ENCODE results near the gene CYP4V2.

The CYP4V2 gene

GRCh38 chr4:186188107-186188506 is 3.3 kb upstream of the CYP4V2 start:
- DNase-seq (ENCODE audit: low read depth, low spot score): no peak

- DNase-seq (ENCODE audit: low read depth, low spot score): no peak
Observed at GRCh38 chr4:186189656-186190055, 1.7 kb upstream of the CYP4V2 start.

DNA sequence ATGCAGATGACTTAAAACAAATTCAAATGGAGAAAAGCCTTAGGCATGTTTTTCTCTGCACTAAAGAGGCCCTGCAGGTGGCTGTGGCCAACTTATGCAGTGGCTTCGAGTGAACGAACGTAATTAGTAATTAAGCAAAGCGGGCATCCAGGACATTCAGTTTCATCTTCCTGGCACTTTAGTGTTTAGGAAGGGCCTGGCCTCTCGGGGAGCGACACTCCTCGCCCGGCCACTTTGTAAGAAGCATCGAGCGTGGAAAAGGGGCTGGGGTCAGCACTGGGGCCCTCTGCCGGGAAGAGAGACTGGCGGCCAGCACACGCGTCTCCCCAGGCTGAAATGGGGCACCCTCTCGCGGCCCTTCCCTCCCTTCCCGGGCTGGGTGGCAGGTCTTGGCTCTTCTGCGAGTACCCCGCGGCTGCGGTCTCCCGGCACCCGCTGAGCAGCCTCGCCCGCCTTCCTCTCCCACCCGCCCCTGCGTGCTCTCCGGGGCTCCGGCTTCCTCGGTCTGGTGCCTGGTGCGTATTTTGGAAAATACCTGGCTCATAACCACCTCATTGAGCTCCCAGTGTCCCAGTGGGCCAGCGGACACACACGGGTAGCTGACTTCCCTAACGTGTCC is 677 bp upstream of the CYP4V2 start:
- no peak for DNase-seq (ENCODE audit: low read depth, low spot score)

- no peak for DNase-seq (ENCODE audit: low read depth, low spot score)
Observed at GRCh38 chr4:186192066-186192612, 772 bp downstream of the CYP4V2 start.

DNA sequence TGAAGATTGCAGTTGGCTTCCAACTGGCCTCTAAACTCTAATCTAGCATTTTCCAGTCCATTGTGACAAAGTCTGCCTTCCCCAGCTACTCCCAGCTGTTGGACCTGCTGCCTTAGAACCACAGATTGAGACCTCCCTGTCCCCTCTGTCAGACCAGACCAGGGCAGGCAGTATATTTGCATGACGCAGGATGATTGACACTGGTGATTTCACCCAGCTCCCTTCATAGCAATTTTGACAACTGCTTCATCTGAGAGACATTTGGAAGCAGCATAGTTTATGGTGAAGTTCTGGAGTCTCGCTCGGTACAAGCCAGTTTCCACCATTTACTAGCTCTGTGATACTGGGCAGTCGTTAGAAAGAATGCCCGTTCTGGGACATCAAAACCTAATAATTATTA is 2.5 kb downstream of the CYP4V2 start:
- DNase-seq (ENCODE audit: low read depth, low spot score): no peak

GRCh38 chr4:186196063-186196462 is 4.7 kb downstream of the CYP4V2 start:
- DNase-seq (ENCODE audit: low read depth, low spot score): no peak

DNA sequence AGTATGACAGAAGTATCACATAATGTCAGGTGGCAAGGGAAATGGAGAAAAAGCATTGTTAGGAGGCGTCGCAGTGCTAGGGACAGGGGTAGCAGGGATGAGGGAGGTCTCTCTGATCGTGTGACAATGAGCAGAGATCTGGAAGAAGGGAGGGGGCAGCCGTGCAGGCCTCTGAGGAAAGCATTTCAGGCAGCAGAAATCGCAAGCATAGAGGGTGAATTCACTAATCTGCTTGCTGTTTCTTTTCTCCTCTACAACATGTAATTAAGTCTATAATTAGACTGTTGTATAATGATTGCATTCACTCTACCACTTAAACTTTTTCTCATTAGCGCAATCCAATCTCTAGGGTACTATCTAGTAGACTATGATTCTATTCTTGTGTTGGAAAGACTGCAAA is 9.1 kb downstream of the CYP4V2 start:
- no peak for DNase-seq (ENCODE audit: low read depth, low spot score)

GRCh38 chr4:186201010-186201409 is 9.6 kb downstream of the CYP4V2 start:
- DNase-seq (ENCODE audit: low read depth, low spot score): no peak

- DNase-seq (ENCODE audit: low read depth, low spot score): no peak
Observed at GRCh38 chr4:186201535-186202230, 10.3 kb downstream of the CYP4V2 start.

DNA sequence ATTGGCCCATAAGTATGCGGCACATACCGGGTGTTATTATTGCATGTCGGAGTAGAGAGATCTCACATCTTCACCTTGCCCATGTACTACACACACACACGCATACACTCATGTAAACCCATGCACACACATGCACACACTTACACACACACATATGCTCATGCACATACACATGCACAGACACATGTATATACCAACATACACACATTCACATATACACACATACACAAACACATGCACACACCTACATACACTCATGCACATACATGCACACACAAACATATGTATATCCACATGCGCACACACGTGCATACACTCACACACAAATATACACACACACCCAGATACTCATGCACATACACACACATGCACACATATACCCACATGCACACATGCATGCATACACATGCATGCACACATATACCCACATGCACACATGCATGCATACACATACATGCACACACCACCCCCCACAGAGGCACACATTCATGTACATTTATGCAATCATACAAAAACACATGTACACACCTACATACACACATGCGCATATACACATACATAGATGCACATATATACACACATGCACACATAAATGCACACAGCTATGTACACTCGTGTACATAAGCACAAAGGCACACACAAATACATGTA is 11.2 kb downstream of the CYP4V2 start:
- no peak for DNase-seq (ENCODE audit: low read depth, low spot score)

GRCh38 chr4:186203406-186203805 is 12.0 kb downstream of the CYP4V2 start:
- no peak for DNase-seq (ENCODE audit: low read depth, low spot score)

GRCh38 chr4:186204103-186204559 is 12.8 kb downstream of the CYP4V2 start:
- no peak for DNase-seq (ENCODE audit: low read depth, low spot score)

GRCh38 chr4:186204686-186205085 is 13.3 kb downstream of the CYP4V2 start:
- DNase-seq (ENCODE audit: low read depth, low spot score): no peak

DNA sequence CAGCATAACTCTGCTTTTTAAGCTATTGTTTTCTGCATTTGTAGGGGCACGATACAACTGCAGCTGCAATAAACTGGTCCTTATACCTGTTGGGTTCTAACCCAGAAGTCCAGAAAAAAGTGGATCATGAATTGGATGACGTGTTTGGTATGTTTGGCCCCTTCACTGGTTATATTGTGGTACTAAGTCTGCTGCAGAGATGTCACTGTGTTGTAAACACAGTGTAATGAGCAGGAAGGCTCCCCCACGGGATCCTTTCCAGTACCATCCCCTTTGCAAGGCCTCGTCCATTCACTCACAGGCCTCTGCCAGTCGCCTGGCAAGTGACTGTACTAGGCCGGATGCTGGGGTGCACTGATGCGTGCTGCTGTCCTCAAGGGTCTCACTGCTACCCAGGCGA is 13.8 kb downstream of the CYP4V2 start:
- DNase-seq (ENCODE audit: low read depth, low spot score): no peak

DNA sequence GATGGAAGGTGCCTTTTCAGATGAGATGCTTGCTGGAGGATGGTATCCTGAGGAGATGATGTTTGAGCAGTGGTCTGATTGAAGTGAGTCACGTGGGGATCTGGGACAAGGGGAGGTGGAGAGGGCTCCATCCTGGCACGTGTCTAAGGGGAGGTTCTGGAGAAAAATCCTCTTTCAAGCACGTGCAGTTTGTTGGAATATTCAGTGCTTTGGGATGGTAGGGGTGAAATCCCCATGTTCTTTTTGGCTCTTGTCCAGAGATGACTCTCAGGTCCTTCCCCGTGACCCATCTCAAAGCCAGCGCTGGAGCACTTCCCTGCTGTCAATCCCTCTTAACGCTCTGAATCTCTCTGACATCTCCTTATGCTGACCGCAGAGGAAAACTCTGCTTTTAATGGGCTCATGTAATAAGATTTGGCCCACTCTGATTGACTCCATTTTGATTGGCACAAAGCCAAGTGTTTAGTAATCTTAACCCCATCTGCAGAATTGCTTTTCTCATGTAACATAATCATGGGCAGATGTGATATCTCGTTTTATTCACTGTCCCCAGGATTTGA is 25.2 kb downstream of the CYP4V2 start:
- DNase-seq (ENCODE audit: low read depth, low spot score): no peak

- no peak for DNase-seq (ENCODE audit: low read depth, low spot score)
Observed at GRCh38 chr4:186217733-186218293, 26.4 kb downstream of the CYP4V2 start.

DNA sequence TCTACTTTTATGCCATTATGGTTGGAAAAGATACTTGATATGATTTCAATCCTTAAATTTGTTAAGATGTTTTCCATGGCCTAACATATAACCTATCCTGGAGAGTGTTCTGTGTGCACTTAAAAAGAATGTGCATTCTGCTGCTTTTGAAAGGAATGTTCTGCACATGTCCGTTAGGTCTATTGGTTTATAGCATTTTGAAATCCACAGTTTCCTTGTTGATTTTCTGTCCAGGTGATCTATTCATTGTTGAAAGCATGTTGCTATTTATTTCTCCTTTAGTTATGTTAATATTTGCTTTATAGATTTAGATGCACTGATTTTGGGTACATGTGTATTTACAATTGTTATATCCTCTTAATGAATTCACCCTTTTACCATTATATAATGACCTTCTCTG is 30.3 kb downstream of the CYP4V2 start:
- DNase-seq (ENCODE audit: low read depth, low spot score): no peak

DNA sequence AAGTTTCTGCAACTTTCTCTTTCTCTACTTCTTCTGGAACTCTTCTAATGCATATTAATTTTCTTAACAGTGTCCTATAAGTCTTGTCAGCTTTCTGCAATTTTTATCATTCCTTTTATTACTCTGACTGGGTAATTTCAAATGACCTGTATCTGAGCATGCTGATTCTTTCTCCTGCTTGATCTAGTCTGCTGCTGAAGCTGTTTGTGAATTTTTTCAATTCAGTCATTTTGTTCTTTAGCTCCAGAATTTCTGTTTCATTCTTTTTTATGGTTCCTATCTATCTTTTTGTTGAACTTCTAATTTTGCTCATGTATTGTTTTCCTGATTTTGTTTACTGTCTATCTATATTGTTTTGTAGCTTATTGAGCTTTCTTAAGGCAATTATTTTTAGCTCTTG is 34.5 kb downstream of the CYP4V2 start:
- DNase-seq (ENCODE audit: low read depth, low spot score): no peak

- DNase-seq (ENCODE audit: low read depth, low spot score): no peak
Observed at GRCh38 chr4:186226521-186227189, 35.3 kb downstream of the CYP4V2 start.

DNA sequence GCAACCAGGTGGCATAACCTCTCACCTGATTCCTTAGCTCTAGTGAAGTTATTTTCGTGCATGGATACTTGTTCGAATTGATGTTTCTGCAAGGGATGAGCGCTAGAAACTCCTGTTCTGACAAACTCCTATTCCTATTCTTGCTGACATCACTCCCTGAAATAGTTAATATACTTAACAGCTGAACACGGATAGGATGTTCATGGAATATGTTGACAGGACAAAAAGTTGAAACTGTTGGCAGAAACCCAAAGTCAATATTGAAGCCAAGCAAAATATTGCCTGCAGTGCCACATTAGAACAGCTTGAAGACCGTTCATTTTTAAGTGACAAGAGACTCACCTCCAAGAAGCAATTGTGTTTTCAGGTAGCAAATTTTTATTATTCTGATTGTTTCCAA is 35.9 kb downstream of the CYP4V2 start, which contains the start of gene KLKB1:
Gene KLKB1 (plus strand): TSS at position 287 of the 400 bp plus-strand sequence. CDS start 689 bp downstream, outside the sequence.
- peak; percentile 67 for DNase-seq (ENCODE audit: low read depth, low spot score)

All from smooth muscle cell of the brain vasculature (primary cell).